ENCODE measurements around the gene SDC4. TPM values are rescaled to one million over a fixed set of nuclear protein-coding genes. Genes with fewer than 3 reads are reported as not detected.

SDC4 gene
- total and polyA plus RNA-seq, 8 donors: 183 to 329 (median 206) TPM

DNA sequence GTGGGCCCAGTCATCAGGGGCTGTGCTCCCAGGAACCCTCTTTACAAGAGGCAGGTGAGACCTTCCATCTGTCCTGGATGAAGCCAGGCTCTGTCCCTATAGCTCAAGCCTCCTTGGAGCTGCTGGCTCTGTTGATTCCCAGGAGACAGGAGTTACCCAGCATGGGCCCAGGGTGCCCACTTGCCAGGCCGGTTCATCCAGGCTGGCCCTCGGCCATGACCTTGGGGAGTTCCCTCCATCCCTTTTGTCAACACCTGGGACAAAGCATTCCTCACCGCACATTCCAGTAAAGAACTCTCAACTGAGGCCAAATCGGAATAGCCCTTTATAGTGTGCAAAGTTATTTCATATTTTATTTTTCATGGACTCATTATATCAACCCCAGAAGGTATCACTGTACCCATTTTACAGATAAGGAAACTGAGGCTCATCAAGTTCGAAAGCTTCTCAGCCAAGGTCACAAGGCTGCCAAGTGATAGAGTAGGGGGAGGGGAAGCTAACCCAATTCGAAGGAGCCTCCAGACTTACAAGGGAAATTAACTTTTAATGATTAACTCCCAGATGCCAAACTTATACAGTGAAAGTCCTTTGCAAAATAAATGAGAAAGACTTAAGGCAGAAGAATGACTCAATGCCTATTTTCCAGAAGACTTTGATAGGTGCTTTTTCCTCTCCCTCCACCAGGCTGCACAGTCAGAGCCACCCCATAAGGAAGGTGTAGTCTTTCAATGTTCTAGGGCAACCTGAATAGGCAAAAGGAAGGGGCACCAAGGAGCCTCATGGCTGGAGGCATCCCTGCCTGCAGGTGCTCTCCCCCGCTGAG, 18.5 kb downstream of the SDC4 start:
- Histone ChIP-seq H3K27me3 (no peaks in the 10 kb centered on the region), H3K36me3 (peaks cover 0 to 95% of the 10 kb centered on the region in 2 donors), H3K4me3 (no peak overlapping the region), H3K9me3 (no peaks in the 10 kb centered on the region), H3K27ac (no peak overlapping the region), H3K4me1 (no peaks in the 10 kb centered on the region)
- intact Hi-C loops (cut with DNase I): loop anchor here in 1 of 2 donors (10.0 kb wide), 1 partner anchor 445 kb away; no protein-coding TSS in a partner anchor
- TF ChIP-seq, protein P1, sequence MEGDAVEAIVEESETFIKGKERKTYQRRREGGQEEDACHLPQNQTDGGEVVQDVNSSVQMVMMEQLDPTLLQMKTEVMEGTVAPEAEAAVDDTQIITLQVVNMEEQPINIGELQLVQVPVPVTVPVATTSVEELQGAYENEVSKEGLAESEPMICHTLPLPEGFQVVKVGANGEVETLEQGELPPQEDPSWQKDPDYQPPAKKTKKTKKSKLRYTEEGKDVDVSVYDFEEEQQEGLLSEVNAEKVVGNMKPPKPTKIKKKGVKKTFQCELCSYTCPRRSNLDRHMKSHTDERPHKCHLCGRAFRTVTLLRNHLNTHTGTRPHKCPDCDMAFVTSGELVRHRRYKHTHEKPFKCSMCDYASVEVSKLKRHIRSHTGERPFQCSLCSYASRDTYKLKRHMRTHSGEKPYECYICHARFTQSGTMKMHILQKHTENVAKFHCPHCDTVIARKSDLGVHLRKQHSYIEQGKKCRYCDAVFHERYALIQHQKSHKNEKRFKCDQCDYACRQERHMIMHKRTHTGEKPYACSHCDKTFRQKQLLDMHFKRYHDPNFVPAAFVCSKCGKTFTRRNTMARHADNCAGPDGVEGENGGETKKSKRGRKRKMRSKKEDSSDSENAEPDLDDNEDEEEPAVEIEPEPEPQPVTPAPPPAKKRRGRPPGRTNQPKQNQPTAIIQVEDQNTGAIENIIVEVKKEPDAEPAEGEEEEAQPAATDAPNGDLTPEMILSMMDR (IDR thresholded peaks at IDR 0.05): no peak
- ATAC-seq (peak; percentile 57), DNase-seq (no peak)

DNA sequence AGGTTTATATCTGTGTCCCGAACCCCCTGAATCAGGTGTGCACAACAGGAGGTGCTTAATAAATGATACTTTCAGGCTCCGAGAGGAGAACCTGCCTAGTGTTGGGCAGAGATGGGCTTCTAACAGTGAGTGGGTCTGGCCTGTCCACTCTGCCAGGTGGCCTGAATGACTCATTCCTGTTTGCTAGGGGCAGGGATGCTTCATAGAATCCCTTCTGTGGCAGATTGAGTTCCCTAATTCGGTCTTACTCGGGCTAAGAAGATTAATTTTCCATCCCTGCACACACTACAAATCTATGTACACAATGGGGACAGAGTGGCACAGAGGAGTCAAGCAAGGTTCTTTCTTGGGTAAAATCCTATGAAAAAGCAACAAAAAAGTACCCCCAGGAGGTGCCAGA, 19.8 kb downstream of the SDC4 start:
- no peak overlapping the region for H3K4me3 ChIP-seq
- intact Hi-C loops (cut with DNase I): loop anchor here in 1 of 2 donors (10.0 kb wide), 1 partner anchor 446 kb away; no protein-coding TSS in a partner anchor
- no peaks in the 10 kb centered on the region for H3K9me3 ChIP-seq
- TF ChIP-seq, protein P1 (IDR thresholded peaks at IDR 0.05): no peak
- no peak overlapping the region for H3K27ac ChIP-seq
- H3K4me1 ChIP-seq: peaks cover 0 to 3% of the 10 kb centered on the region in 2 donors
- peaks cover 0 to 91% of the 10 kb centered on the region in 2 donors for H3K36me3 ChIP-seq
- ATAC-seq (no peak), DNase-seq (no peak)
- H3K27me3 ChIP-seq: no peaks in the 10 kb centered on the region

DNA sequence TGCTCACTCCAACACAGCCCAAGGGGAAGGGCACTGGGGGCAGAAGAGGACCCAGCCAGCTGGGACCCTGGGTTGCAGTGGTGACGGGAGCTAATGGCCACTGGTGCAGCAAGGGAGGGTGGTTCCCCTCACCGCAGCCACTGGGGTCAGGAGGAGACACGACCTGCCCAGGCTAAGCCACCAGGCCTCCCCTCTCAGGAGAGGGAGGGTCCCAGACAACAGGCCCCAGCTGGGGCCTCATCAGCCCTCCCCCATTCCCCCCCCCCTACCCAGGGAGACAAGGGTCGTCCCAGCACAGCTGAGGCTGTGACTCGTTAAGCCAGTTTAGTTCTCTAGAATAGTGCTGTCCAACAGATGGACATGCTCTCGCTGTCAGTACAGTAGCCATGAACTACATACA, 22.9 kb downstream of the SDC4 start:
- Histone ChIP-seq H3K4me3 (no peak overlapping the region), H3K4me1 (peaks cover 0 to 10% of the 10 kb centered on the region in 2 donors), H3K27ac (no peak overlapping the region), H3K27me3 (no peaks in the 10 kb centered on the region), H3K9me3 (no peaks in the 10 kb centered on the region), H3K36me3 (peaks cover 0 to 60% of the 10 kb centered on the region in 2 donors)
- TF ChIP-seq, protein P1 (IDR thresholded peaks at IDR 0.05): no peak
- intact Hi-C loops (cut with DNase I): loop anchor here in 1 of 2 donors (10.0 kb wide), 1 partner anchor 449 kb away; no protein-coding TSS in a partner anchor
- ATAC-seq: no peak
- DNase-seq: no peak

DNA sequence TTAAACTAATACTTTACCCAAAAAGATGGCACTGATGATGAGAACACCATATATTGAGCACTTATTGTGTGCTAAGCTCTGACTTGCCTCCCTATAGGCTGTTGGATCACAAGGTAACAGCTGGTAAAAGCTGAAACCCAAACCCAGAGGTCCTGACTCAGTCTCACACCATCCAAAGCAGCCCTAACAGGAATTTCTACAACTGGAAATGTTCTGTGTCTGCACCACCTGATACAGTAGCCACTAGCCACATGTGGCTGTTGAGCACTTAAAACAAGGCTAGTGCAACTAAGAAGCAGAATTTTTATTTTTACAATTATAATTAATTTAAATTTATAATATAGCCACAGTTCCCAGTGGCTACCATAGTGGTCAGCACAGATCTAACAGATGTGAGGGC, 24.5 kb downstream of the SDC4 start:
- TF ChIP-seq, protein P1 (IDR thresholded peaks at IDR 0.05): no peak
- Histone ChIP-seq H3K27ac (no peak overlapping the region), H3K9me3 (no peaks in the 10 kb centered on the region), H3K4me1 (peaks cover 0 to 21% of the 10 kb centered on the region in 2 donors), H3K36me3 (peaks cover 0 to 44% of the 10 kb centered on the region in 2 donors), H3K4me3 (no peak overlapping the region), H3K27me3 (no peaks in the 10 kb centered on the region)
- no peak for DNase-seq
- ATAC-seq: peak; percentile 36
- intact Hi-C loops (cut with DNase I): loop anchor here in 1 of 2 donors (5.0 to 10.0 kb wide), 2 partner anchors 114 to 451 kb away; no protein-coding TSS in a partner anchor

DNA sequence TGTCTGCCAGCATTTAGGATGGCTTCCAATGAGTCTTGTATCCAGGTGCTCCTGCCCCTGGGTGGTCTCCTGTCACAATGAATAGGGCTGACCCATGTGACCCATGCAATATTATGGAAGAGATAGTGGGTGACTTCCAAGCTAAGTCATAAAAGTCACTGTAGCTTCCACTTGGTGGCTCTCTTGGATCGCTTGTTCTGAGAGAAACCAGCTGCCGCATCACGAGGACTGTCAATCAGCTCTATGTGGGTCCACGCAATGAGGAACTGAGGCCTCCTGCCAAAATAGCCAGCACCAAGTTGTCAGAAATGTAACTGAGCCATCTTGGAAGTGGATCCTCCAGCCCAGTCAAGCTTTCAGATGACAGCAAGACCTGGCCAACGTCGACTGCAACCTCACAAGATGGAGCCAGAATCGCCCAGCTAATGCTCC, 25.3 kb downstream of the SDC4 start:
- Histone ChIP-seq H3K36me3 (peaks cover 0 to 36% of the 10 kb centered on the region in 2 donors), H3K4me3 (no peak overlapping the region), H3K27ac (no peak overlapping the region), H3K4me1 (peaks cover 0 to 21% of the 10 kb centered on the region in 2 donors), H3K27me3 (peaks cover 0 to under 1% of the 10 kb centered on the region in 2 donors), H3K9me3 (no peaks in the 10 kb centered on the region)
- intact Hi-C loops (cut with DNase I): loop anchor here in 1 of 2 donors (5.0 to 10.0 kb wide), 2 partner anchors 114 to 452 kb away; no protein-coding TSS in a partner anchor
- ATAC-seq: peak; percentile 81
- DNase-seq: peak in 1 of 4 donors; percentile 83
- TF ChIP-seq, protein P1 (IDR thresholded peaks at IDR 0.05): peak in 1 of 2 donors; percentile 8

Measured in left lung (tissue), 10 donors.